ENCODE data around the gene FAM118A.

DNA sequence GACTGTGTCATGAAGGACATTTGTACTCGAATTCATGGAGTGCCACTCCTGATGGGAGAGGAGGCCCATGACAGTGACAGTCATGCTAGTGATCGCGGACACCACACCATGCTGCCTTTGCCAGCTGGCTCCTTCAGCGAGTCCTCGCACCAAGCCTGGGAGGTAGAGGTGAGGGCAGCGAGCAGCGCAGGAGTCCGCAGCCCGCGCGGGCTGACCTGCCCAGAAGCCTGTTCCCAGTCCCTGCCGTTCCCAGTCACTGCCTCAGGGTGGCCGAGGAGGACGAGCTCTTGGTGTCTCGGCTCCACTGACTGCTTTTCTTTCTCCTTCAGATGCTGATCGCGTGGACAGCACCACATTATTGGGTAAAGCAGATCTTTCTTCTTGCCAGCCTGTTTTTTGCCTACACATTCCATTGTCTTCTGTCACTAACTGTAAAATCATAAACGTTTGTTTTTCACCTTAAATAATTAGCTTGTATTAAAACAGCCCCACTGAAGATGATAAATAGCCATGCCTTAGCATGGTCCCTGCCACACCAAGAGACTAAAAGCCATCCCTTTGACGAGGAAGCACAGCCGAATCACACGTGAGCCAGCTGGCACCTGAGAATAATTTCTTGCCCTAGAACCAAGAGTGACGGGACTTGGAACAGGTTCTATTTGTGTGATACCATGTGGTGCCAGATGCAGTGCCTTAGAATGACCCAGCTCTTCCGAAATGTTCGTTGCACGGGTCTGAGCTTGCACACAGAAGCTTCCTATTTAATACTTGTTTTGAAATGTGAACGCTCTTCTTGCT is 25.5 kb downstream of the FAM118A start:
- TF ChIP-seq, protein P1, sequence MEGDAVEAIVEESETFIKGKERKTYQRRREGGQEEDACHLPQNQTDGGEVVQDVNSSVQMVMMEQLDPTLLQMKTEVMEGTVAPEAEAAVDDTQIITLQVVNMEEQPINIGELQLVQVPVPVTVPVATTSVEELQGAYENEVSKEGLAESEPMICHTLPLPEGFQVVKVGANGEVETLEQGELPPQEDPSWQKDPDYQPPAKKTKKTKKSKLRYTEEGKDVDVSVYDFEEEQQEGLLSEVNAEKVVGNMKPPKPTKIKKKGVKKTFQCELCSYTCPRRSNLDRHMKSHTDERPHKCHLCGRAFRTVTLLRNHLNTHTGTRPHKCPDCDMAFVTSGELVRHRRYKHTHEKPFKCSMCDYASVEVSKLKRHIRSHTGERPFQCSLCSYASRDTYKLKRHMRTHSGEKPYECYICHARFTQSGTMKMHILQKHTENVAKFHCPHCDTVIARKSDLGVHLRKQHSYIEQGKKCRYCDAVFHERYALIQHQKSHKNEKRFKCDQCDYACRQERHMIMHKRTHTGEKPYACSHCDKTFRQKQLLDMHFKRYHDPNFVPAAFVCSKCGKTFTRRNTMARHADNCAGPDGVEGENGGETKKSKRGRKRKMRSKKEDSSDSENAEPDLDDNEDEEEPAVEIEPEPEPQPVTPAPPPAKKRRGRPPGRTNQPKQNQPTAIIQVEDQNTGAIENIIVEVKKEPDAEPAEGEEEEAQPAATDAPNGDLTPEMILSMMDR (optimal IDR thresholded peaks at IDR 0.05 in 1 of 3, IDR thresholded peaks at IDR 0.05 in 1 of 3, conservative IDR thresholded peaks at IDR 0.05 in 1 of 3; ENCODE audit: extremely low read depth in 1 of 3, insufficient read depth in 2 of 3, low read length in 3 of 3): peak; percentile 31 to 48 (median 44)
- TF ChIP-seq EZH2 (IDR thresholded peaks at IDR 0.05; ENCODE audit: low read length): no peak

Measured in keratinocyte (primary cell).